ENCODE data around the gene NRG2. TPM values are rescaled to one million over a fixed set of nuclear protein-coding genes. Genes with fewer than 3 reads are reported as not detected.

The NRG2 gene
- total and polyA plus RNA-seq, 2 of the 8 experiments (the other 6 are each of a cell fraction or from before 2014, with no cell fraction given): 0.27 to 0.54 TPM

DNA sequence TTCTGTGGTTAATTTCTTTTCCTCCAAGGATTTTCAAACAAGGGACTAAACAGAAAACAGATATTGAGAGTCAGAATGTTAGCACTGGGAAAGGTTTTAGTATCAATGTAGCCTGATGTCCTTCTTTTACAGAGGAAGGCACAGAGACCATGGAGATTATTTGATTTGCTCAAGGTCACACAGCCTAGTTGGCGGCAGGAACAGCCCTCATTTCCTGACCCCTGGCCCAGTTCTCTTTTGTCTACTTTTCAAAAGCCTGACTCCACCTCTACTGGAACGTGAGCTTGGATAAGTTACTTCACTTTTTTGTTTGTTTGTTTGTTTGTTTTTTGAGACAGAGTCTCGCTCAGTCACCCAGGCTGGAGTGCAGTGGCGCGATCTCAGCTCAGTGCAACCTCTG, 6.6 kb upstream of the NRG2 start (continued):
- TF ChIP-seq, protein P1, sequence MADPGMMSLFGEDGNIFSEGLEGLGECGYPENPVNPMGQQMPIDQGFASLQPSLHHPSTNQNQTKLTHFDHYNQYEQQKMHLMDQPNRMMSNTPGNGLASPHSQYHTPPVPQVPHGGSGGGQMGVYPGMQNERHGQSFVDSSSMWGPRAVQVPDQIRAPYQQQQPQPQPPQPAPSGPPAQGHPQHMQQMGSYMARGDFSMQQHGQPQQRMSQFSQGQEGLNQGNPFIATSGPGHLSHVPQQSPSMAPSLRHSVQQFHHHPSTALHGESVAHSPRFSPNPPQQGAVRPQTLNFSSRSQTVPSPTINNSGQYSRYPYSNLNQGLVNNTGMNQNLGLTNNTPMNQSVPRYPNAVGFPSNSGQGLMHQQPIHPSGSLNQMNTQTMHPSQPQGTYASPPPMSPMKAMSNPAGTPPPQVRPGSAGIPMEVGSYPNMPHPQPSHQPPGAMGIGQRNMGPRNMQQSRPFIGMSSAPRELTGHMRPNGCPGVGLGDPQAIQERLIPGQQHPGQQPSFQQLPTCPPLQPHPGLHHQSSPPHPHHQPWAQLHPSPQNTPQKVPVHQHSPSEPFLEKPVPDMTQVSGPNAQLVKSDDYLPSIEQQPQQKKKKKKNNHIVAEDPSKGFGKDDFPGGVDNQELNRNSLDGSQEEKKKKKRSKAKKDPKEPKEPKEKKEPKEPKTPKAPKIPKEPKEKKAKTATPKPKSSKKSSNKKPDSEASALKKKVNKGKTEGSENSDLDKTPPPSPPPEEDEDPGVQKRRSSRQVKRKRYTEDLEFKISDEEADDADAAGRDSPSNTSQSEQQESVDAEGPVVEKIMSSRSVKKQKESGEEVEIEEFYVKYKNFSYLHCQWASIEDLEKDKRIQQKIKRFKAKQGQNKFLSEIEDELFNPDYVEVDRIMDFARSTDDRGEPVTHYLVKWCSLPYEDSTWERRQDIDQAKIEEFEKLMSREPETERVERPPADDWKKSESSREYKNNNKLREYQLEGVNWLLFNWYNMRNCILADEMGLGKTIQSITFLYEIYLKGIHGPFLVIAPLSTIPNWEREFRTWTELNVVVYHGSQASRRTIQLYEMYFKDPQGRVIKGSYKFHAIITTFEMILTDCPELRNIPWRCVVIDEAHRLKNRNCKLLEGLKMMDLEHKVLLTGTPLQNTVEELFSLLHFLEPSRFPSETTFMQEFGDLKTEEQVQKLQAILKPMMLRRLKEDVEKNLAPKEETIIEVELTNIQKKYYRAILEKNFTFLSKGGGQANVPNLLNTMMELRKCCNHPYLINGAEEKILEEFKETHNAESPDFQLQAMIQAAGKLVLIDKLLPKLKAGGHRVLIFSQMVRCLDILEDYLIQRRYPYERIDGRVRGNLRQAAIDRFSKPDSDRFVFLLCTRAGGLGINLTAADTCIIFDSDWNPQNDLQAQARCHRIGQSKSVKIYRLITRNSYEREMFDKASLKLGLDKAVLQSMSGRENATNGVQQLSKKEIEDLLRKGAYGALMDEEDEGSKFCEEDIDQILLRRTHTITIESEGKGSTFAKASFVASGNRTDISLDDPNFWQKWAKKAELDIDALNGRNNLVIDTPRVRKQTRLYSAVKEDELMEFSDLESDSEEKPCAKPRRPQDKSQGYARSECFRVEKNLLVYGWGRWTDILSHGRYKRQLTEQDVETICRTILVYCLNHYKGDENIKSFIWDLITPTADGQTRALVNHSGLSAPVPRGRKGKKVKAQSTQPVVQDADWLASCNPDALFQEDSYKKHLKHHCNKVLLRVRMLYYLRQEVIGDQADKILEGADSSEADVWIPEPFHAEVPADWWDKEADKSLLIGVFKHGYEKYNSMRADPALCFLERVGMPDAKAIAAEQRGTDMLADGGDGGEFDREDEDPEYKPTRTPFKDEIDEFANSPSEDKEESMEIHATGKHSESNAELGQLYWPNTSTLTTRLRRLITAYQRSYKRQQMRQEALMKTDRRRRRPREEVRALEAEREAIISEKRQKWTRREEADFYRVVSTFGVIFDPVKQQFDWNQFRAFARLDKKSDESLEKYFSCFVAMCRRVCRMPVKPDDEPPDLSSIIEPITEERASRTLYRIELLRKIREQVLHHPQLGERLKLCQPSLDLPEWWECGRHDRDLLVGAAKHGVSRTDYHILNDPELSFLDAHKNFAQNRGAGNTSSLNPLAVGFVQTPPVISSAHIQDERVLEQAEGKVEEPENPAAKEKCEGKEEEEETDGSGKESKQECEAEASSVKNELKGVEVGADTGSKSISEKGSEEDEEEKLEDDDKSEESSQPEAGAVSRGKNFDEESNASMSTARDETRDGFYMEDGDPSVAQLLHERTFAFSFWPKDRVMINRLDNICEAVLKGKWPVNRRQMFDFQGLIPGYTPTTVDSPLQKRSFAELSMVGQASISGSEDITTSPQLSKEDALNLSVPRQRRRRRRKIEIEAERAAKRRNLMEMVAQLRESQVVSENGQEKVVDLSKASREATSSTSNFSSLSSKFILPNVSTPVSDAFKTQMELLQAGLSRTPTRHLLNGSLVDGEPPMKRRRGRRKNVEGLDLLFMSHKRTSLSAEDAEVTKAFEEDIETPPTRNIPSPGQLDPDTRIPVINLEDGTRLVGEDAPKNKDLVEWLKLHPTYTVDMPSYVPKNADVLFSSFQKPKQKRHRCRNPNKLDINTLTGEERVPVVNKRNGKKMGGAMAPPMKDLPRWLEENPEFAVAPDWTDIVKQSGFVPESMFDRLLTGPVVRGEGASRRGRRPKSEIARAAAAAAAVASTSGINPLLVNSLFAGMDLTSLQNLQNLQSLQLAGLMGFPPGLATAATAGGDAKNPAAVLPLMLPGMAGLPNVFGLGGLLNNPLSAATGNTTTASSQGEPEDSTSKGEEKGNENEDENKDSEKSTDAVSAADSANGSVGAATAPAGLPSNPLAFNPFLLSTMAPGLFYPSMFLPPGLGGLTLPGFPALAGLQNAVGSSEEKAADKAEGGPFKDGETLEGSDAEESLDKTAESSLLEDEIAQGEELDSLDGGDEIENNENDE (IDR thresholded peaks at IDR 0.05; ENCODE audit: insufficient replicate concordance, low read length): no peak
- TF ChIP-seq TCF12 (IDR thresholded peaks at IDR 0.05; ENCODE audit: low read depth, low read length): no peak
- no peak for TF ChIP-seq RXRA (IDR thresholded peaks at IDR 0.05; ENCODE audit: insufficient read depth, low read depth, low read length)
- TF ChIP-seq SRF (IDR thresholded peaks at IDR 0.05; ENCODE audit: low read depth, low read length): no peak

All from H1 (cell line).